Keratinocyte (primary cell): ENCODE measurements around the gene MRTFA.

ENCODE experiments used
- CTCF ChIP-seq, 3 experiments: IDR thresholded peaks in 1 of 3; conservative IDR thresholded peaks in 1 of 3; optimal IDR thresholded peaks in 1 of 3; 2 replicates in 2 of 3; 3 replicates in 1 of 3; pipeline versions ENCODE3 to v1.5.1; 2011; ENCODE audit warnings: low read length in 3 of 3, mild to moderate bottlenecking in 3 of 3, moderate library complexity in 2 of 3, control low read depth in 1 of 3, inconsistent platforms in 1 of 3; ENCODE audit not compliant: insufficient read depth in 2 of 3; ENCODE audit errors: extremely low read depth in 1 of 3
- EZH2 ChIP-seq: IDR thresholded peaks from one replicate; pipeline ENCODE4 v1.6.1; 2012; ENCODE audit warnings: inconsistent platforms, mild to moderate bottlenecking, low read length, moderate library complexity

- TF ChIP-seq CTCF (optimal IDR thresholded peaks at IDR 0.05 in 1 of 3, IDR thresholded peaks at IDR 0.05 in 1 of 3, conservative IDR thresholded peaks at IDR 0.05 in 1 of 3; ENCODE audit: extremely low read depth in 1 of 3, insufficient read depth in 2 of 3, low read length in 3 of 3) (no peak), EZH2 (no peak)
Measured at GRCh38 chr22:40486962-40487602, 149.4 kb downstream of the MRTFA start.
